HG03108 (cell line): ENCODE measurements around the gene FILIP1.
A peak's percentile ranks its signal among the peaks of the same experiment; 100 is the strongest.
"Not testable (repeated sequence)": the region's sequence is repeated elsewhere in the genome, so short reads cannot be mapped to it uniquely, and the experiment has no call there.

Experiments used
- ATAC-seq: cut with Tn5 transposase; IDR thresholded peaks from one replicate; pipeline ENCODE4 v1.9.1; 2021; ENCODE audit warnings: moderate library complexity; ENCODE audit not compliant: unreplicated experiment

The FILIP1 gene

DNA sequence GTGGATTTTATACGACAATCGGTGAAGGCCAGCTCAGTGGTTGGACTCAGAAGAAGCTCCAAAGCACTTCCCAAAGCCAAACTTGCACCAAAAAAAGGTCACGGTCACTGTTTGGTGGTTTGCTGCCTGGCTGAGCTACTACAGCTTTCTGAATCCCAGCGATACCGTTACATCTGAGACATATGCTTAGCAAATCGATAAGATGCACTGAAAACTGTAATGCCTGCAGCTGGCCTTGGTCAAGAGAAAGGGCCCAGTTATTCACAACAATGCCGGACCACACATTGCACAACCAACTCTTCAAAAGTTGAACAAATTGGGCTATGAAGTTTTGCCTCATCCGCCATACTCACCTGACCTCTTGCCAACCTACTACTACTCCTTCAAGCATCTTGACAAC is 70.2 kb downstream of the FILIP1 start:
- no peak for ATAC-seq

DNA sequence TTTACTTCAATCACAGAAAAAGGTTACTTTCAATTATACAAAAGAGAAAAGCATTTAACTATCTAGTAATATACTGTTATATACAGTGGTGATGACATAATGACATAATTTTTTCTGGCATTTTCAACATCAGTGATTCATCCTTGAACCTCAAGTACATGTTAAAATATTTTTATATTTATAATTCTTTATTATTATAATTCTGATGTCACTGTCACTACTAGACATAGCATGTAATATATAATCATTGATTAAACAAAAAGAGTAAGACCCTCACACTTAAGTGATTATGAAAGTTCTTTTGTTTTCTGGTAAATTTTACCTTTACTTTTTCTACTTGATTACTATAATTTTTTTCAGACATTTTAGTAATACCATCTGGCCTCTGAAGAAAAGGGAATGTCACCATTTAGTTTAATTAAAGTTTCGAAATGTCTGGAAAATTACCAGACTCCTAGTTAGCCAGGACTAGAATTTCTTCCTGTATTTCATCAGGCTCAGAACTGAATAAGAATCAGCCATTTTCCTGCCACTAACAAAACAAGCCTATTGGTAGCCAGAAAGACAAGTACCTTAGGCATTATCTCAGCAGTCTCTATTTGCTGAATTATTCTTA is 71.5 kb downstream of the FILIP1 start:
- no peak for ATAC-seq

GRCh38 chr6:75421316-75422023 is 72.1 kb downstream of the FILIP1 start:
- no peak for ATAC-seq

- ATAC-seq: no peak
Observed at GRCh38 chr6:75419980-75420379, 73.6 kb downstream of the FILIP1 start.

DNA sequence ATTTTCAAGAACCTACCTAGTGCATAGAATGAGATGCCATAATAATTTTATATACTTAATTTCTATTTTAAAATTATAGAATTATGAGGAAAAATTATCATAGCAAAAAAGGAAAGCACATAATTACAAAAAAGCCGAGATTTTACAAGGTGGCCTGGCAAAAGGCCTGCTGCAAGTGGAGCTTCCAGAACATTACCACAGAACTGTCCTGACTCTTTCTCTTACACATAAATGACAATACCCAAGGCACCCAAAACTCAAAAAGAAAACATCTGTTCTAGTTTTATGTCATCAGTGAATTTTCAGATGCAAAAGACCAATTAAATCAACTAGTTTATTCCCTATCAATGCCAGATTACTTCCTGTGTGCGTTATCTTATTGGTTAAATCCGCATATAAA is 74.2 kb downstream of the FILIP1 start:
- no peak for ATAC-seq

DNA sequence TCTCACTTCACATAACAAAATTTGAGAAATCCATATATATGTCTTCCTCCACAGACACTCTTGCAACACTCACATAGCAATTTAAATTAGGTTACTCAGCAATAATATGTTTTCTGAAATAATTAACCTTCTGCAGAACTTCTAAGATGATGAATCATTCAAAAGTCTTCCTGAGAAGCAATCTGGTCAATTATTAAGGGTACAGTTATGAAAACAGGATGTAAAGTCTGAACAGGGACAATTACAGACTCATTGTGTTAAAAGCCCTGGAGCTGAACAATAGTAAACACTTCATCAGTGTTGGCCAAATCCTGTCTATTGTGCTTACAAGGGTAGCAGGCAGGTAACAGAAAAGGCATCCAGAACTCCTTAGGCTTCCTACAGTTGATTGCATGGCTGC is 75.4 kb downstream of the FILIP1 start:
- peak; percentile 90 for ATAC-seq

GRCh38 chr6:75416443-75416842 is 77.2 kb downstream of the FILIP1 start:
- ATAC-seq: no peak

DNA sequence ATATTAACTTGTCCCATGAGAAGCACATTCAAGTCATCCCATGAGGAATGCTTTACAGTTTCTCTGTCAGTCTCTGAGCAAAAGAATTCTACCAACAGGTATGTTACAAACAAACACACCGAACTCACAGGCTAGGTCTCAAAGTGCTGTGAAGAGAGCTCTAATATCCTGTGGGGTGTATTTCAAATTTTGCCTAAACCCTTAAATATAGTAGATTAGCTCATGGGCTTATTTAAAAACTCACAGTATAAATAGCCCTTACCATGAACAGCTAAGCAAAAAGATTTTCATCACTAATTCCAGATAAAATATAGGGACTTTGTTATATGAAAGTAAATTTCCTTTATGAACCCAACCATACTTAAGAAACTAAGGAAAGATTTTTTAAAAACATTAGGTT is 77.8 kb downstream of the FILIP1 start:
- ATAC-seq: no peak

- no peak for ATAC-seq
Observed at GRCh38 chr6:75414445-75415021, 79.1 kb downstream of the FILIP1 start.

- ATAC-seq: no peak
Observed at GRCh38 chr6:75412969-75413662, 80.5 kb downstream of the FILIP1 start.

GRCh38 chr6:75410564-75410963 is 83.0 kb downstream of the FILIP1 start:
- not testable (repeated sequence) for ATAC-seq

DNA sequence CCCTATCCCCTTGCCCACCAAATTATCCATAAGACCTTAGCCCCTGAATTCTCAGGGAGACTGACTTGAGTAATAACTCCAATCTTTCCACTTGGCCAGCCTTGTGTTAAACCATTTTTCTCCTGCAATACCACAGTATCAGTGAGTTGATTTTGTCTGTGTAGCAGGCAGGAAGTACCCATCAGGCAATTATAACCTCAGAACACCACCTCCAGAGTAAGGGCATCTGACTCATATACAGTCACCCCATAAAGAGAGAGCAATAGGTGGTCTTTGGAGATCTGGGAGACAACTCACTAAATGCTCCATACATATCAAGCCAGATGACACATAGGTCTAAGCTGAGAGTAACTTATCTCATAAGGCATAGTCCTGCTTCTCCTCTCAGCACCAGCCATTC is 83.7 kb downstream of the FILIP1 start:
- ATAC-seq: no peak

DNA sequence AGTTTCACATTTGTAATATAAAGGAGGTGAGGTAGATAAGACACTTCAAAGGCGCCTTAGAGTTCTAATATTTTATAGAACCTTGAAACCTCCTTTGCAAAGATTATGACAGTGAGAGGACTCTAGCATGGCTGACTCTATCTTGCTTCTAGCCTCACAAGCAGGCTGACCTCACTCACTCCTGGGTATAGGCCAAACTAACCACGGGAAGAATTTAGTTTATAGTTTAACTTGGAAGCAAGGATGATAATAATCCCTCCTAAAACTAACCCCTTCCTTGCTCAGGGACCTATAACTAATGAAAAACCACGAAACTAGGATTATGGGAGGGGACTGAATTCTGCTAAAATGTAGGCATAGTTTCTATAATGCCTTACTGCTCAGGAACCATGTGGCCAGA is 84.3 kb downstream of the FILIP1 start:
- no peak for ATAC-seq

- no peak for ATAC-seq
Observed at GRCh38 chr6:75403563-75404080, 90.0 kb downstream of the FILIP1 start.

DNA sequence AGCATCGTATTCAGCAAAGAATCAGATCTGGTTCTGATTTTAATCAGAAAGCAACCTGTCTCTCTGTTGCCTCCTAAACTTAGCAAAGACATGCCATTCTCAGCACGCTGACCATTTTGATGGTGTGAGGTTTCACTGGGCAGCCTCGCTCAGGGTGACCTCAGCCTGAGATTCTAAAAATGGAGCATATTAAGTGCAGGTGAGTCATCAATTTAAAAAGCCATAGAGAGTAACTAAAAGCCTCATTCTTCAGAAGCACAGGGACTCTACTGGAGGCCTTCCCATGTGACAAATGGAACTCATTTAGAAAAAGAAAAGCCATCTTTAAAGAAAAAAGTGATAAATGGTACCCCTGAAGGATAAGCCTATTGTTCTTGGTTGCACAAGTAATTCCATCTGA is 91.3 kb downstream of the FILIP1 start:
- ATAC-seq: no peak

- ATAC-seq: no peak
Observed at GRCh38 chr6:75397656-75398465, 95.7 kb downstream of the FILIP1 start.

DNA sequence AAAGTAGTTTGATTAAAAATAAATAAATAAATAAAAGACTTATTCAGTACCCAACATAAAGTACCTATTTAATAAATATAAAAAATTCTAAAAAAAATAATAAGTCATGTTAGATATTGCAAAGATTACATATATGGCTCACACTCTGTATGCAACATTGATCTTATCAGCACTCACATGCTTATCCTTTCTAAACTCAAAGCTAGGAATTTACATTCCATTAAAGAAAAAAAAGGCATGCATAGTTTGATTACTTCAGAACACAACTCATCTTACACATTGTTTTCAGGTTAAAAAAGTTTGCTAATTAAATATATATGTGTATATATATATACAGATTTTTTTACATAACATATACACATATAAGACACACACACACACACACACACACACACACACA is 96.4 kb downstream of the FILIP1 start:
- no peak for ATAC-seq

DNA sequence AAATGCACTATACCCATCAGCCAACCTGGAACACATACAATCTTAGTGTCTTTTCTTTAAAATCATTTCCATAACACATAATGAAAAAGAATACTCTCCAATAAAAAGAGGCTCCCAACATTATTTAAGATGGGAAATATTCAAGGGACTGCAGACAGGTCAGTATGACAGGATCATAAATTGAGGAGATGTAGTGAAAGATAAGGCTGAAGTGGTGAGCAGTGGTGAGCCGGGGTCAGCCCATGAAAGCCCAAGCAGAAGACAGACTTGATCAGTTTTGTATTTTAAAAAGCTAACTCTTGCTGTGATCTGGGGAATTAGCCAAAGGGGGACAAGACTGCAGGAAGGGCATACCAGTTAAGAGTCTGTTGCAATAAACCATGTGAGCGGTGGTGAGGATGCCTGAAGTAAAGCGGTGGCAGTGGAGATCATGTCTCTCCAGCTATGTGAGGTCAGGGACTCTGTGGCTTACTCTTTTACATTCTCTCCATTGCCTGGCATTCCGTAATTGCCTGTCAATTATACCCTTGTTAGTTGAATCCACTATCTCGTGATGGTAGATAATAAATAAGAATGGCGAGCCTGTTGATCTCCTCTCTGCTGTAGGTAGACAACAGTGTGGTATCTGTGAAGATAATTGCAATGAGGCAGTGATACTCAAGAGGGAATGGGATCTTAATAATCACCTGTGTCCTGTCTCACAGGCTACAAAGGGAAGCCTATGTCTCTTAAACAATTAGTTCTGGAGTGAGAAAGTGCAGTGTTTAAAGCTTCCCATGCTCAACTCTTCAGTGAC is 97.4 kb downstream of the FILIP1 start:
- no peak for ATAC-seq

DNA sequence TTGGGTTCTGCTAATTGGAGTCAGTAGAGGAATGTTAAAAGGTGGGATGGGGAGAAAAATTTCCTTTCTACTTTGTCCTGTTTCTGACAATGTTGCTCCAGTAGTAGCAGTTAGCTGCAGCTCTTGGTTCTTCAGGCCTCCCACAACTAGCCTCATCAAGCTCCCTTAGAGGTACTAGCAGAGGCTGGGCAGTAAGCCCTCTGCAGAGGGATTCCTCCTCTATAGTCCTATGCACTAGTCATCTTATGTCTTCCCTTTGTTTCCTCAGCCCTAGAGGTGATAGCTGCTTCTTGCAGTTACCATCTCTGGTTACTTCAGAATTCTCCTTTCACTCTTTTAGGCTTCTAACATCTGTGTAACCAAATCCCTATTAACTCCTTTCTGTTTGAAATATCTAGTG is 99.8 kb downstream of the FILIP1 start:
- ATAC-seq: no peak

- no peak for ATAC-seq
Observed at GRCh38 chr6:75391276-75391675, 102.3 kb downstream of the FILIP1 start.
